Smooth muscle cell (in vitro differentiated cells): ENCODE measurements around the gene CTIF. TPM values are rescaled to one million over a fixed set of nuclear protein-coding genes. Genes with fewer than 3 reads are reported as not detected.

Experiments
- DNase-seq: peaks from one replicate; lab custom pipeline; 2025; ENCODE audit not compliant: unreplicated experiment; lab: John Stamatoyannopoulos, UW
- H2AFZ ChIP-seq: fragments of 200-600 bp; sonication (generic); 2 replicates; pipeline ENCODE4 v1.6.0; 2016; ENCODE audit warnings: antibody characterized with exemption, low read depth, mild to moderate bottlenecking
- H3F3A ChIP-seq: fragments of 200-600 bp; sonication (generic); 2 replicates; pipeline ENCODE4 v1.6.0; 2017; ENCODE audit warnings: antibody characterized with exemption, low read depth
- H3K27ac ChIP-seq: fragments of 200-600 bp; sonication (generic); 2 replicates; pipeline ENCODE4 v1.5.1; 2016; ENCODE audit warnings: low read depth, mild to moderate bottlenecking
- H3K27me3 ChIP-seq: fragments of 200-600 bp; sonication (generic); 2 replicates; pipeline ENCODE4 v1.6.1; 2016; ENCODE audit warnings: low read depth, mild to moderate bottlenecking
- H3K36me3 ChIP-seq: fragments of 200-600 bp; sonication (generic); 2 replicates; pipeline ENCODE4 v1.5.1; 2016; ENCODE audit warnings: low read depth
- H3K4me1 ChIP-seq: fragments of 200-600 bp; sonication (generic); 2 replicates; pipeline ENCODE4 v1.5.1; 2016; ENCODE audit warnings: low read depth
- H3K4me2 ChIP-seq: fragments of 200-600 bp; sonication (generic); 2 replicates; pipeline ENCODE4 v1.6.0; 2016; ENCODE audit warnings: mild to moderate bottlenecking
- H3K4me3 ChIP-seq: fragments of 200-600 bp; sonication (generic); 2 replicates; pipeline ENCODE4 v1.5.1; 2016; ENCODE audit warnings: mild to moderate bottlenecking
- H3K79me2 ChIP-seq: fragments of 200-600 bp; sonication (generic); 2 replicates; pipeline ENCODE4 v1.6.0; 2016; ENCODE audit warnings: low read depth, mild to moderate bottlenecking
- H3K9ac ChIP-seq: fragments of 200-600 bp; sonication (generic); 2 replicates; pipeline ENCODE4 v1.6.0; 2016; ENCODE audit warnings: low read depth
- H3K9me3 ChIP-seq: fragments of 200-600 bp; sonication (generic); replicated peaks from 2 replicates; pipeline ENCODE4 v1.5.1; 2016; ENCODE audit warnings: low read depth
- H4K20me1 ChIP-seq: fragments of 200-600 bp; sonication (generic); 2 replicates; pipeline ENCODE4 v1.6.0; 2016; ENCODE audit warnings: low read depth
- WGBS: methylation state at CpG from one replicate; pipeline ENCODE4 v1.1.7; 2016; ENCODE audit warnings: low lambda C conversion rate; 5-methylcytosine and 5-hydroxymethylcytosine counted together
- polyA plus RNA-seq: library from polyadenylated mRNA; unstranded; fragments of >200 nt; fragmentation: Nextera tagmentation; extraction: Ambion mirVana; gene quantifications from 2 replicates; pipeline ENCODE4 v1.2.1, GENCODE V29; 2016
- total RNA-seq: library from RNA; depleted of rRNA; stranded (reverse); fragments of >200 nt; gene quantifications from 2 replicates; pipeline ENCODE4 v1.2.3, GENCODE V29; 2014
- TF ChIP-seq, protein P1 (sequence below): fragments of 200-600 bp; sonication (generic); IDR thresholded peaks from 2 replicates; pipeline ENCODE4 v1.5.1; 2017; ENCODE audit warnings: borderline replicate concordance, mild to moderate bottlenecking, antibody characterized with exemption; ENCODE audit not compliant: insufficient read depth, poor library complexity, severe bottlenecking

CTIF gene
- total and polyA plus RNA-seq, 2 experiments from 2014 or later = 22.2 to 25.3 TPM

- Histone ChIP-seq H3F3A (peaks cover 34% of the 10 kb centered on the region), H3K27ac (peak overlapping the region; percentile 92), H4K20me1 (no peaks in the 10 kb centered on the region), H3K9me3 (no peaks in the 10 kb centered on the region), H3K79me2 (peaks cover 33% of the 10 kb centered on the region), H3K4me2 (peak overlapping the region; percentile 78), H3K9ac (peak overlapping the region; percentile 79), H3K27me3 (no peaks in the 10 kb centered on the region), H3K4me3 (no peak overlapping the region), H2AFZ (no peak overlapping the region), H3K4me1 (peaks cover 56% of the 10 kb centered on the region), H3K36me3 (peaks cover 3% of the 10 kb centered on the region)
- WGBS = 91% methylated on average over 7 of the region's 7 CpGs
- TF ChIP-seq, protein P1, sequence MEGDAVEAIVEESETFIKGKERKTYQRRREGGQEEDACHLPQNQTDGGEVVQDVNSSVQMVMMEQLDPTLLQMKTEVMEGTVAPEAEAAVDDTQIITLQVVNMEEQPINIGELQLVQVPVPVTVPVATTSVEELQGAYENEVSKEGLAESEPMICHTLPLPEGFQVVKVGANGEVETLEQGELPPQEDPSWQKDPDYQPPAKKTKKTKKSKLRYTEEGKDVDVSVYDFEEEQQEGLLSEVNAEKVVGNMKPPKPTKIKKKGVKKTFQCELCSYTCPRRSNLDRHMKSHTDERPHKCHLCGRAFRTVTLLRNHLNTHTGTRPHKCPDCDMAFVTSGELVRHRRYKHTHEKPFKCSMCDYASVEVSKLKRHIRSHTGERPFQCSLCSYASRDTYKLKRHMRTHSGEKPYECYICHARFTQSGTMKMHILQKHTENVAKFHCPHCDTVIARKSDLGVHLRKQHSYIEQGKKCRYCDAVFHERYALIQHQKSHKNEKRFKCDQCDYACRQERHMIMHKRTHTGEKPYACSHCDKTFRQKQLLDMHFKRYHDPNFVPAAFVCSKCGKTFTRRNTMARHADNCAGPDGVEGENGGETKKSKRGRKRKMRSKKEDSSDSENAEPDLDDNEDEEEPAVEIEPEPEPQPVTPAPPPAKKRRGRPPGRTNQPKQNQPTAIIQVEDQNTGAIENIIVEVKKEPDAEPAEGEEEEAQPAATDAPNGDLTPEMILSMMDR = no peak
- DNase-seq = no peak
Measured at GRCh38 chr18:48826271-48826670, 287.4 kb downstream of the CTIF start.

- Histone ChIP-seq H3K4me3 (no peak overlapping the region), H3K27me3 (no peaks in the 10 kb centered on the region), H3K9ac (peak overlapping the region; percentile 79), H3K4me1 (peaks cover 56% of the 10 kb centered on the region), H3K9me3 (no peaks in the 10 kb centered on the region), H3K4me2 (peak overlapping the region; percentile 78), H3F3A (peaks cover 37% of the 10 kb centered on the region), H3K27ac (peak overlapping the region; percentile 92), H4K20me1 (no peaks in the 10 kb centered on the region), H3K36me3 (peaks cover 2% of the 10 kb centered on the region), H2AFZ (no peak overlapping the region), H3K79me2 (peaks cover 34% of the 10 kb centered on the region)
- no peak for DNase-seq
- 58% methylated on average over 8 of the region's 8 CpGs for WGBS
- TF ChIP-seq, protein P1 = no peak
Measured at GRCh38 chr18:48826806-48827205, 288.0 kb downstream of the CTIF start.

GRCh38 chr18:48827291-48828193 lies 288.7 kb downstream of the CTIF start:
- no peak overlapping the region for H2AFZ ChIP-seq
- peaks cover 41% of the 10 kb centered on the region for H3F3A ChIP-seq
- H3K4me3 ChIP-seq = peak overlapping the region; percentile 29
- H3K4me2 ChIP-seq = peak overlapping the region; percentile 78
- H4K20me1 ChIP-seq = no peaks in the 10 kb centered on the region
- WGBS = 14% methylated on average over 21 of the region's 21 CpGs
- peak overlapping the region; percentile 79 for H3K9ac ChIP-seq
- TF ChIP-seq, protein P1 = no peak
- peak overlapping the region; percentile 92 for H3K27ac ChIP-seq
- H3K9me3 ChIP-seq = no peaks in the 10 kb centered on the region
- peaks cover 34% of the 10 kb centered on the region for H3K79me2 ChIP-seq
- H3K27me3 ChIP-seq = no peaks in the 10 kb centered on the region
- peaks cover 61% of the 10 kb centered on the region for H3K4me1 ChIP-seq
- no peak for DNase-seq
- H3K36me3 ChIP-seq = no peaks in the 10 kb centered on the region

DNA sequence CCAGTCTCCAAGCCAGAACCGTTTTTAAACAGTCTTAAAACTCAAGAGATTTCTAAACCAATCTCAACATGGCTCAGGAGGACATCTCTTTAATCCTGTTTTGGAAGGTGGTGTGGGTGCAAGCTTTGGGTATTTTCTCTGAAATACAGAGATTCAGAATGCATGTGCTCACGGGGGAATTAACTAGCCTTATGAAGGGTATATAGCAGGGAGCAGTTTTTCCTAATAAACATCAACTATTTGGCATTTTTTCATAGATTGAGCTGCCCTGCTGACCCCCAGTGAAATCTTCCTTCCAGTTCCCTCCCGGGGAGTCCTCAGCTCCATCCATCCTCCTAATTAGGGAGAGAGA lies 289.3 kb downstream of the CTIF start:
- Histone ChIP-seq H4K20me1 (no peaks in the 10 kb centered on the region), H3K27me3 (no peaks in the 10 kb centered on the region), H3F3A (peaks cover 43% of the 10 kb centered on the region), H3K4me2 (peak overlapping the region; percentile 78), H3K9ac (peak overlapping the region; percentile 79), H3K4me1 (peaks cover 67% of the 10 kb centered on the region), H3K79me2 (peaks cover 30% of the 10 kb centered on the region), H3K4me3 (peak overlapping the region; percentile 29), H3K9me3 (no peaks in the 10 kb centered on the region), H3K36me3 (no peaks in the 10 kb centered on the region), H2AFZ (no peak overlapping the region), H3K27ac (peak overlapping the region; percentile 92)
- TF ChIP-seq, protein P1 = no peak
- 2% methylated on average over 3 of the region's 3 CpGs for WGBS
- DNase-seq = no peak
